ENCODE measurements around the gene SHROOM1. TPM values are rescaled to one million over a fixed set of nuclear protein-coding genes. Genes with fewer than 3 reads are reported as not detected.

The SHROOM1 gene
- total RNA-seq, 1 donor from 2014 or later, result 1.5 TPM

- ATAC-seq (ENCODE audit: low read depth), result no peak
- ChIA-PET CTCF (no interaction called here), POLR2A (interaction anchor here (0.5 kb wide), 1 partner anchor 79 kb away, joined by 4 read pairs; no protein-coding TSS in a partner anchor)
- no peak for DNase-seq
- H3K4me1 Mint-ChIP-seq, result peaks cover 15% of the 10 kb centered on the region
- H3K27ac Mint-ChIP-seq, result no peak overlapping the region
- H3K9me3 Mint-ChIP-seq, result no peaks in the 10 kb centered on the region
- no peak for TF ChIP-seq CTCF (IDR thresholded peaks at IDR 0.05)
- no peaks in the 10 kb centered on the region for H3K36me3 Mint-ChIP-seq (ENCODE audit: low read depth)
- peaks cover 50% of the 10 kb centered on the region for H3K27me3 Mint-ChIP-seq
- intact Hi-C loops (cut with micrococcal nuclease), result loop anchor here (5.0 kb wide), 1 partner anchor 32 kb away; the partner anchor contains the start of gene SOWAHA
- no peak overlapping the region for H3K4me3 Mint-ChIP-seq
These were observed 50.5 kb downstream of the SHROOM1 start for GRCh38 chr5:132779961-132780360.

- POLR2A ChIA-PET, result no interaction called here
- CTCF ChIA-PET, result no interaction called here
- no peak for TF ChIP-seq CTCF (IDR thresholded peaks at IDR 0.05)
- DNase-seq (no peak), ATAC-seq (ENCODE audit: low read depth) (no peak)
- H3K4me1 Mint-ChIP-seq, result peaks cover 15% of the 10 kb centered on the region
- H3K27me3 Mint-ChIP-seq, result peaks cover 50% of the 10 kb centered on the region
- no peak overlapping the region for H3K4me3 Mint-ChIP-seq
- H3K27ac Mint-ChIP-seq, result no peak overlapping the region
- H3K9me3 Mint-ChIP-seq, result no peaks in the 10 kb centered on the region
- no peaks in the 10 kb centered on the region for H3K36me3 Mint-ChIP-seq (ENCODE audit: low read depth)
- intact Hi-C loops (cut with micrococcal nuclease), result loop anchor here (5.0 kb wide), 1 partner anchor 33 kb away; the partner anchor contains the start of gene SOWAHA
These were observed 51.6 kb downstream of the SHROOM1 start for GRCh38 chr5:132778856-132779255.

- H3K4me3 Mint-ChIP-seq, result peak overlapping the region; percentile 79
- ChIA-PET CTCF (no interaction called here), POLR2A (interaction anchor here (0.9 kb wide), 1 partner anchor 31 kb away, joined by 5 read pairs; the partner anchor contains the start of gene CCNI2)
- no peak overlapping the region for H3K27ac Mint-ChIP-seq
- no peak for DNase-seq
- H3K4me1 Mint-ChIP-seq, result peaks cover 15% of the 10 kb centered on the region
- H3K27me3 Mint-ChIP-seq, result peaks cover 46% of the 10 kb centered on the region
- no peak for TF ChIP-seq CTCF (IDR thresholded peaks at IDR 0.05)
- no peaks in the 10 kb centered on the region for H3K36me3 Mint-ChIP-seq (ENCODE audit: low read depth)
- no peak for ATAC-seq (ENCODE audit: low read depth)
- H3K9me3 Mint-ChIP-seq, result no peaks in the 10 kb centered on the region
- intact Hi-C loops (cut with micrococcal nuclease), result loop anchor here (5.0 kb wide), 1 partner anchor 34 kb away; the partner anchor contains the start of gene SOWAHA
These were observed 52.3 kb downstream of the SHROOM1 start for GRCh38 chr5:132778129-132778528.

GRCh38 chr5:132777209-132778069, 53.0 kb downstream of the SHROOM1 start, which contains the start of gene SEPTIN8:
SEPTIN8 (minus strand) TSS chr5:132777239; CDS start chr5:132777137, 102 bp downstream.
- peak within 1 kb of the TSS; percentile 79 for H3K4me3 Mint-ChIP-seq
- TF ChIP-seq CTCF (IDR thresholded peaks at IDR 0.05), result no peak
- POLR2A ChIA-PET, result interaction anchor here (0.6 to 1.0 kb wide), 3 partner anchors 31 to 1186 kb away, joined by 3 to 5 read pairs (median 4); partner anchors contain the start of genes CCNI2 and KIF3A
- H3K4me1 Mint-ChIP-seq, result peaks cover 15% of the 10 kb centered on the region
- peak; percentile 77 for ATAC-seq (ENCODE audit: low read depth)
- peak; percentile 48 for DNase-seq
- CTCF ChIA-PET, result no interaction called here
- H3K27me3 Mint-ChIP-seq, result peaks cover 42% of the 10 kb centered on the region
- intact Hi-C loops (cut with micrococcal nuclease), result loop anchor here (2.0 to 5.0 kb wide), 2 partner anchors 35 to 41 kb away; partner anchors contain the start of genes KIF3A and SOWAHA
- H3K27ac Mint-ChIP-seq, result no peak within 1 kb of the TSS
- H3K9me3 Mint-ChIP-seq, result no peaks in the 10 kb centered on the region
- H3K36me3 Mint-ChIP-seq (ENCODE audit: low read depth), result no peaks in the 10 kb centered on the region

- POLR2A ChIA-PET, result interaction anchor here (0.6 to 1.0 kb wide), 2 partner anchors 39 to 1186 kb away, joined by 3 to 4 read pairs; partner anchors contain the start of gene KIF3A
- no peak overlapping the region for H3K4me3 Mint-ChIP-seq
- CTCF ChIA-PET, result no interaction called here
- no peaks in the 10 kb centered on the region for H3K9me3 Mint-ChIP-seq
- no peaks in the 10 kb centered on the region for H3K36me3 Mint-ChIP-seq (ENCODE audit: low read depth)
- TF ChIP-seq CTCF (IDR thresholded peaks at IDR 0.05), result no peak
- peaks cover 15% of the 10 kb centered on the region for H3K4me1 Mint-ChIP-seq
- intact Hi-C loops (cut with micrococcal nuclease), result loop anchor here (2.0 to 5.0 kb wide), 2 partner anchors 35 to 40 kb away; partner anchors contain the start of genes KIF3A and SOWAHA
- no peak for ATAC-seq (ENCODE audit: low read depth)
- DNase-seq, result no peak
- H3K27ac Mint-ChIP-seq, result no peak overlapping the region
- peaks cover 38% of the 10 kb centered on the region for H3K27me3 Mint-ChIP-seq
These were observed 53.6 kb downstream of the SHROOM1 start for GRCh38 chr5:132776938-132777208.

Measured in activated B cell treated with CpG ODN at 0.5 μM for 24 hours (primary cell).